CD4-positive, alpha-beta T cell treated with Interleukin-10 for 1 hour (primary cell): ENCODE results near the gene CRBN.

Experiments
- DNase-seq: peaks from one replicate; pipeline ENCODE4 v3.0.0-alpha.2; 2020

The CRBN gene

DNA sequence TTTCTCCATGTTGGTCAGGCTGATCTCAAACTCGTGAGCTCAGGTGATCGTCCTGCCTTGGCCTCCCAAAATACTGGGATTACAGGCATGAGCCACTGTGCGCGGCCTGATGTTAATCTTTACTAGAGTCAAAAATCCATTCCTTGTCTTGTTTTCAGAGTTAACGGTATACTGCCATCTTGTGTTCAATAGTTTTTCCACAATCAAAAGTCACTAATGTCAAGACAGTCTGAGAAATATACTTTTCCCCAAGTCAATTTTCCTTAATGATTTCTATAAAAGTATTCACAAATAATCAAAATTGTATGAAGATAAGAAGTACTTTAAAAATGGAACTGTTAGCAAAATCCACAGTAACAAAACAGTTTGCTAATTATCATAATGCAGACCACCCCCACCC is 8.5 kb downstream of the CRBN start:
- DNase-seq = peak; percentile 67

DNA sequence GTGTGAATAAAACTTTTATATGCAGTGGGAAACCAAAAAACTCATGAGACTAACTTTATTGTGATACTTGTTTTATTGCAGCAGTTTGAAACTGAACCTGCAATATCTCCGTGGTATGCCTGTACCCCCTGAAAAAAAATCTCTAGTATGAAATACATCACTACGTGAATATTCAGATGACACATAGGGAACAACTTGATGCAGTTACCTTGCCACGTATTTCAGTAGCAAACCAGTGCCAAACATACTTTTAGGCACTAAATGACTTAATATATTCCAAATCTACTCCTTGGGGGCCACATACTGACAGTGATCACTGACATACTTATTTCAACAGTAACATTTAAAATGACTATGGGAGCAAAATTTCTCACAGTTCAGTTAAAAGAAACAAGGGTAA is 13.8 kb downstream of the CRBN start:
- no peak for DNase-seq

DNA sequence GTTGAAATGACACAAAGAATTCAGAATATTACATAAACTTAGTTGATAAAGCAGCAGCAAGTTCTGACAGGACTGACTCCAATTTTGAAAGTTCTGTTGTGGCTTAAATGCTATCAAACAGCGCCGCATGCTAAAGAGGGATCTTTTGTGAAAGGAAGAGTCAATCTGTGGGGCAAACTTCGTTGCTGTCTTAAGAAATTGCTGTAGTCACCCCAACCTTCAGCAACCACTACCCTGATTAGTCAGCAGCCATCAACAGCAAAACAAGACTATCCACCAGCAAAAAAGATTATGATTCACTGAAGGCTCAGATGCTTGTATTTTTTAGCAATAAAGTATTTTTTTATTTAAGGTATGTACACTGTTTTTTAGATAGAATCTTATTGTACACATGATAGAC is 14.2 kb downstream of the CRBN start:
- DNase-seq = no peak

DNA sequence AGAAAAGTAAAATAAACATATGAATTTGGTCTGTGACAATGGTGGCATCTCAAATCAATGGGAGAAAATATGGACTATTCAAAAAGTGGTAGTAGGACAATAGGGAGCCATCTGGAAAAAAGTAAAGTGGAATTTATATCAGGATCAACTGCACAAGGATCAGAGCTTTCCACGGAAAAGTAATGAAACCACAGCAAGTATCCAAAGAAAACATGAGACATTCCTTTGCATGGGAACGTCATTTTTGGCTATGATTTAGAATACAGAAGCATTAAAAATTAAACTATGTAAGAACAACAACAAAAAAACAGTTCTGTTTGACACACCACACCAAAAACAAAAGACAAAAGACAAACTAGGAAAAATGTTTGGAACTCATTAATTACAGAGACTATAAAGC is 18.7 kb downstream of the CRBN start:
- no peak for DNase-seq

DNA sequence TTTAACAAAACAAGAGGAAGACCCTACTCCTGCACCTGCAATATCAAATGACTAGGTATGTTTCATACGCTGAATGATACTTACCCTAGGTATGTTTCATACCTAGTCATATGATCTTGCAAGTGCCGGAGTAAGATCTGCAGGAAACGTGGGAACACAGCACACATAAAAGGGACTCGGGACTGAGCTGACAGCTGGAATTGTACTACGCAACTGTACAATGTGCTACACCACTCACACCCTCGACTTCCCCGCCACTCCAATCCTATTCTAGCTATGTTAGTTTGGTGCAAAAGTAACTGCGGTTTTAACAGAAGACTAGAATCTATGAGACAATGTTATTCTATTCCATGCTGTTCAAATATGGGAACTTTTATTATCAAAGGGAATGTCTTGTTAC is 22.0 kb downstream of the CRBN start:
- DNase-seq = no peak

DNA sequence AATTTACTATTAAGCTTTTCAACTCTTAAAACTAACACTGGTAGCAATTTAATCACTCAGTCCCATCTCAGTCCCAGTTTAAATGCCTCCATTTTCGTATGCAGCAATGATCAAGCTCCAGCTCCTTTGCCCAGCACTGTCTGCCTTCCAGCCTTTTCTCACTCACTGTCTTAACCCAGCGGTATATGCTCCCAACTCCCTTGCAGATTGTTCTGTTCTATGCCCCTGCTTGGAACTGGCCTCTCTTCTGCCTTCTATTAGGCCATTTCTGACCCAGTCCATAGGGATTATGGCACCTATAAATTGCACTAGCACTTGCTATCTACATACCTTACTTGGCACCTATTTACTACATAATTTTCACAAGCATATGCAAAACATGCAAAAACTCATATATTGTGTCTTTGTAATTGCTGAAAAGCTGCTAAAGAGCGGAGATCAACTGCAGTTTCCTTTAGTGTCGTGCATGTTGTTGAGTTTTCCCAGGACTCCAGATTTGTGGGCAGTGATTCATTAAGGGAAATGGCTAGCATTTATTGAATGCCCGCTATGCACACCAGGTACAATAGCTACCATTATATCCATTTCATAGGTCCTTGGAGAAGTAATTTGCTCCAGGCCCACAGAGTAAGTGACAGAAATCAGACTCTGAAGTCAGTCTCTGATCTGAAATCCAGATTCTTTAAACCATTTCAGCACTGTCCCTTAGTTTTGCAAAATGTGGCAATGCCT is 24.4 kb downstream of the CRBN start:
- no peak for DNase-seq

DNA sequence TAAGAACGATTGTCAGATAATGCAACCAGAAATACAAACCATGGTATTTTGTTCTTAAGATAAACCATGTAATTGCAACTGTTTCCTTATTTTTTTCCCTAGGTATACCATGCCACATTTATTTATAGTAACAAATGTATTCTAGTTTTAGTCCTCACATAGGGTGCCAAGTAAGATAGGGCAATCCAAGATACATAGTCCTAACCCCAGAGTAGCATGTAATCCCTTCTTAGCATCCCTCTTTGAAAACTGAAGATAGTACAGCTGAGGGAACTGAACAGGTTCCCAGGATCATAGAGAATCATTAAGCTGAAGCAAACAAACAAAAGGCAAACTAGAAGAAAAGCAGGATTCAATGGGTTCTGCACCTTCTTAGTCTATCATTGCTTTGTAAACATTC is 28.0 kb downstream of the CRBN start:
- DNase-seq = no peak

DNA sequence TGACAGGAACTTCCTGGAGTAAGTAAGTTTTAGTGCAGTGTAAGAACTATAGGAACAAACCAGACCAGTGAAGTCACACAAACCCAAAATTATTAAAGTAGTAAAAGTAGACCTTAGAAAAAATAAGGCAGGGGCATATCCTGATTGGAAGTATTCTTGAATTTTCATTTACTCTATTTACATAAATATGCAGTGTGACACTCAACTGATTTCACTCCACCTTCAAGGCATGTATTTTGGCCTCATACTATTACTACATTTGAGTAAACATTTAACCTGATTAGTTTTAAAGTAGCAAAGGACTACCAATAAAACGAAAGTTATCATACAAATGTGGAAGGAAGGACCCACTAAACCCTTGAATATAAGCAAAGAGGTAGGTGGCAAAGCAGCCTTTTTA is 29.9 kb downstream of the CRBN start:
- DNase-seq = no peak

DNA sequence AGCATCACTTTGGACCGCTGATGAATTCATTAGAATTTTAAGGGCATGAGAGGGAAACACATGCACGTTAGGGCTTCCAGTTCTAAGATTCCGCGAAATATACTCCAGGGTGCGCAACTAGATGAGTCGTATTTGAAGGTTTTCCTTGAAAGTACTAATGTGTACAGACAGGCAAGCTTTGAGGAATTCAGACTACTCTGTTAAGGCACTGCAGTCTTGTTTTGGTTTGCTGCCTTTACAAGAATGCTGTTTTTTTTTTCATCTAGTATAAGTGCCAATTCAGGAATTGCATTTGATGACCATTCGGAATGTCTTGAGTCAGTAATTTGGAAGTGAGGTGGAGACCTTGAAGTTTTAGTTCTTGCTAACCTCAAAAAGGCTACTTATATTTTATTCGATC is 33.7 kb downstream of the CRBN start:
- DNase-seq = no peak

DNA sequence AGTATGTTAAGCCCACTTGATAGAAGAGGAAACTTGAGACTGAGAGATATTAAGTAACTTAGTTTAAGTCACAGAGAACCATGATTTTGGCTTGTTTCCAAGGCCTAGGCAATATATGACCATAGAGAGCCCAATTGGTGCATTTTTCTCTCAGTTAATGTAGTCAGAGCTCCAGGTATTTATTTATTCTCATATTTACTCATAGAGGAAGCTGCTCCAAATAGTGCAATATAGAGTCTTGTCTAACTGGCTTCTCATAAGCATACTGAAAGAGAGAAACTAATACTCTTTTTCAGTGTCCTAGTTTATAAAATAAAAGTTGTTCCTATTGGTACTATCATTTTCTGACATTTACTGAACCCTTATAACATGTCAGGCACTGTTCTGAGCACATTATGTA is 37.6 kb downstream of the CRBN start:
- DNase-seq = no peak

DNA sequence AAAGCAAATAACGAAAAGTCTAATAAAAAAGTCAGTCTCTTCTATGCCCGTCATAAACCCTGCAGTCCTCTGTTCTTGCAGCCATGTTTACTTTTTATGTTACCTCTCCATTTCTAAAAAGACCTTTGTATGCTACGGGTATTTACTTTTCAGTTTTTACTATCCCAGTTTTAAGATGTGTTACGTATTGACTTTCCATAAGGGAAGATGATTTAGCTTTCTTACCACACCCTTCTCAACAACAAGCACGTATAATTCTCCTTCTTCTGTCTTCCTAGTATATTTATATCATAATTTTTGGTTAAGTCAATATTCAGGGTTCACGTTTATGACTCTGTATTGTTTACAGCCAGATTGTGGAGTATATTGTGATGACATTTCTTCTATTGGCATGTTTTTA is 42.0 kb downstream of the CRBN start:
- no peak for DNase-seq

DNA sequence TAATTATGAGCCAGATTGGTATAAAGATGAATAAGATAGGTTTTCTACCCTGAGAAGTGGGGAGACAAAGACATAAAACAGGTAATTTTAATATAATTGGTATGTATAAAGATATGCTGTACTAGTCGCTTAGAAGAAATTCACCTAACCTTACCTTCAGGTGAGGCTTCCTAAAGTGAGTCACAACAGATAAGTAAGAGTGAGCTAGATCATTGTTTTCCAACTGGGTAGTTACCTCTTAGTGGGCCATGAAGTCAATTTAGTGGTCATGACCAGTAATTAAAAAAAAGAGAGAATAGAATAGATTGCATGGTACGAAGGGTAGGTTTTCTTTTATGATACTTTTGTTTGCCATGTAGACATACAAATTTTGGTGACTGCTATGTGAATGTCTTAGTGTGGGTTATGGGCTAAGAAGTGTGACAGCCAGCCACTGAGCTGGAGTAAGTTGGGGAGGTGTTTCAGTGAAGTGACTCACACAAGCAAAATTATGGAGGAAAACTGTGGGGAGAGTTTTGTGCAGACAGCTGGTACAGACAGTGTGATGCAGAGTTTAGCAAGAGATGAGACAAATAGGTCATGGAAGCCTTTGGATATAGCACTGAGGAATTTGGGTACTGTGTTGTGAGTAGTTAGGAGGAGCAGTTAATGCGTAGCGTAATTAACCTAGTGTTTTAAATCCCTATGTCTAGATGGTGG is 44.6 kb downstream of the CRBN start:
- DNase-seq = no peak

DNA sequence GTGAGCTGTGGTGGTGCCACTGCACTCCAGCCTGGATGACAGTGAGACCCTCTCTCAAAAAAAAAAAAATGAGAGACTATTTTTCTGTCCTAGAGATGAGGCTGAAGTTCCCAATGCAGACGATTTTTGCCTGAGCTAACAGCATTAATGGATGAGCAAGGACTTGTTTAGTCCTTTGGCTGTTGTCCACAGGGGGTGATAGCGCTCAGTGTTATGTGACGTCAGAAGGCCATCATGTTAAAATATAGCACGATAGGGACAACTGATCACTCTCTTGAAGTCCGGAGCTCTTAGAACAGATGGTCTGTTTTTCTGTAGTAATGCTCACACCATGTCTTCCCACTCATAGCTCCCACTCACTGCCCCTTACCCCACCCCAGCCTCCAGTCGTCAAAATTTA is 46.0 kb downstream of the CRBN start:
- DNase-seq = no peak

DNA sequence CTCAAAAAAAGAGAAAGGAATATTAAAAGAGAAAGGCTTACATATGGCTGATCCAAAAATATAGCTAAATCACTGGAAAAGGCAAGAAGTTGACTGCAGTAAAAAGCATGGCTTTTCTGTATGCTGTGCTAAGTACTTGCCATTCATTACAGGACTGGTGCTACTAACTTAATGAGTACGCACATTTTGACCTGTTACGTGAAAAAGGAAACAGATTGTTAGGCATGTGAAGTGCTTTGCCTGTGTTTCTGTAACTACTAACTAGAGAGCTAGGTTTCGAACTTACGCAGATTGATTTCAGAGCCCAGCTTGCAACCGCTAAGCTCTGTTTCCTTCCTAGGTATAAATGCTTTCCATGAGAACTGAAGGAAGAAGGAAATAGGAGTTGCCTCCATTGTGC is 49.9 kb downstream of the CRBN start:
- DNase-seq = no peak

DNA sequence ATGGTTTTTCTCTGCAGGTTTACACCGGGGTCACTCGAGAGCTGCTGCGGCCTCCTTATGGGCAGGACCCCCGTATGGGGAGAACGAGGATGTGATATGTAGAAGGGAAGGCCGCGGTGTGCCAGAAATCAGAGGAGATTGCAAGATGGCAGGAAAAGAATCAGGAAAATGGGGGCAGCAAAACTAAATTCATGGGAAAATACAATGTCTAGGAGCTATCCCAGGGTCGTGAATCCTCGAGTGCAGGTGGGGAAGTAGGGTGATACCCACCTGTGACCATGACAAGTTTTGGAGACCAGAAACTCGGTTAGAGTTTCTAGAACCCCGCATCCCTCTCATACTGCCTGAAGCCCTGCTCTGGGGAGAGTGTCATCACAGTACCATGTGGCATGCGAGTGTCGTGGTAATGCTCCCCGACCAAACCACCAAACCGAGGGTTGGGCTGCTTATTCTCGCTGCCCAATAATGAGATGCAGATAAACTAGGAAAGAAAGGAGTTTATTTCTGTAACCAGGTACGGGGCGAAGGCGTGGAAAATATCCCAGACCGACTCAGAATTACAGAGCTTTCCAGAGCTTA is 52.0 kb downstream of the CRBN start:
- DNase-seq = peak; percentile 54

DNA sequence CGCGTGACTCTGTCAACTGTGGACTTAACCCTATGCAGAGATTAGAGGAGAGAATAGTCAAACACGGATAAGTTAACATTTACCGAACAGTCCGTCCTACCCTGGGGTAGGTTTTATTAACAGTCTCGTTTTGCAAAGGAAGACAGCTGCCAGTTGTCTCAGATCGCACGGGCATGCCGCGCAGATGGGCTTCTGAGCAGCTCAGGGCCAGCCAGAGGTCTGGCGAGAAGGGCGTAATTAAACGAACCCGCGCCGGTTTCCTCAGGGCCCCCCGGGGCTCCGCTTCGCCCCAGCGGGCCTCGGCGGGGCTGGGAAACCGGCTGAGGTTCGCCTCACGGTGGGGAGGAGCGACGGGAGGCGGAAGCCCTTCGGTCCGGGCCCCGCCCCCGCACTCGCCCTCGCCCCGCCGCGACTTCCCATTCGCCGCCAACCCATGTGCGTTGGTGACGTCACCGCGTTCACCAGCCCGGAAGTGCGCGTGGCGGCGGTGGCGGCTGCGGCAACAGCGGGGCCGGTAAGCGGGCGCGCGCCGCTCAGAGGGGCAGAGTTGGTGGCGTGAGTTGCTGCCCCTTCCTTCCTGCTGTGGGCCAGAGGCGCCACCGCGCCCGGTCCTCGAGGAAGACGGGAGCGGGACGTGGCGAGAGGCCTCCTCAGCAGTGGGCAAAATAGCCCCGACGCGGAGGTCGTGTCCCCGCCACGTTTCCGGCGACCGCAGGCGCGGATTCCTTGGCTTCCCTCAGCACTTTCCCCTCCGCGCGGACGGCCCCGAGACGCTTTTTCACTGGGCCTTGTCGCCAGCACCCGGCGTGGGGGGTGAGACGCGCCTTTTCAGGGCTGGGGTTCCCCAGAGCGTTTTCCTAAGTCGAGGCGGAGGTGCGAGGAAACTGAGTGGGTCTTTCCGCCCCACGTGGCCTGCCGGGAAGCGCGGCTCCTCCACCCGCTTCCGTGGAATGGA is 52.7 kb downstream of the CRBN start, which contains the start of gene TRNT1:
TRNT1 (plus strand) TSS at position 464 of the 955 bp plus-strand sequence. CDS start 2,101 bp downstream, outside the sequence.
- DNase-seq = peak; percentile 96

DNA sequence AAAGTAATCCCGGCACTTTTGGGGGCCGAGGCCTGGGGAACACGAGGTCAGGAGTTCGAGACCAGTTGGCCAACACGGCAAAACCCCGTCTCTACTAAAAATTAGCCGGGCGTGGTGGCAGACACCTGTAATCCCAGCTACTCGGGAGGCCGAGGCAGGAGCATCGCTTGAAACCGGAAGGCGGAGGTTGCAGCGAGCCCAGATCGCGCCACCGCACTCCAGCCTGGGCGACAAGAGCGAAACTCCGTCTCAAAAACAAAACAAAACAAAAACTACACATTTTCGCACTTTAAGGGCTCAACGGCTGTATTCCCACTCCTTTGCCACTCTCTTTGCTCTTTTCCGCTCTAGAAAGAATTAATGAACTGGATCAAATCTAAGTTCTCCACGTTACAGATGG is 53.5 kb downstream of the CRBN start:
- no peak for DNase-seq

DNA sequence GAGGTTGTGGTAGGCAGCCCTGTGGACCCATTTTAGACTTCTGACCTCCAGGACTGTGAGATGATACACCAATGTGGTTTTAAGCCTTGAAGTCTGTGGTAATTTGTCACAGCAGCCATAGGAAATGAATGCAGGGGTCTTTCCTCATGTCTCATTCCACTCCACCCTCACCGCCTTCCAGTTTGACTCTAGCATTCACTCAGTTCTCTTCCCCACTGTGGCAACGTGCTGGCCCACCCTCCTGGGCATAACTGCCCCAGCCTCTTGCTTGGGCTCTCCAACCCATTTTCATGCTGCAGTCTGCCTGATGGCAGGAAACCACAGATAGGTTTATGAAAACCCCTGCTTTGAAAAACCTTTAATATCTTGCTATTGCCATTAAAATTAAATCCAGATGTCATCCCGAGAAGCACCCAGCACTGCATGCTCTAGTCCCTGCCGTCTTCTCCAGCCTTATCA is 60.1 kb downstream of the CRBN start:
- DNase-seq = no peak

DNA sequence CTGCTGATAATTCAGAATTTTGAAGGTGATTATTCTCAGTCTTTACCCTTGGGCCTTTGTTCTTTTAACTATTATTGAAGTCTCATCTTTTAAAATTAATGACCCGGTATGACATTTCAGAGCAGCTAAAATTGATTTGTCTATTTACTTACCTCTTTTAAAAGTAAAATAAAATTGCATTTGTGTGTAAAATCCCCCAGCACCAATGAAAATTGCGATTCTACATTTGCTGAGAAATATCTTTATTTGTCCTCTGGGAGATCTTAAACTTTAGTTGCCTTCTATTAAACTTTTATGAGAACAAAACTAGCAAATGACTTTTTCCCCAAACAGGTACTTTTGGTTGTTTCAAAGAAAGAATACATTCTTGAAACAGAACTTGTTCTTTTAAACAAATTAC is 61.8 kb downstream of the CRBN start:
- DNase-seq = no peak

DNA sequence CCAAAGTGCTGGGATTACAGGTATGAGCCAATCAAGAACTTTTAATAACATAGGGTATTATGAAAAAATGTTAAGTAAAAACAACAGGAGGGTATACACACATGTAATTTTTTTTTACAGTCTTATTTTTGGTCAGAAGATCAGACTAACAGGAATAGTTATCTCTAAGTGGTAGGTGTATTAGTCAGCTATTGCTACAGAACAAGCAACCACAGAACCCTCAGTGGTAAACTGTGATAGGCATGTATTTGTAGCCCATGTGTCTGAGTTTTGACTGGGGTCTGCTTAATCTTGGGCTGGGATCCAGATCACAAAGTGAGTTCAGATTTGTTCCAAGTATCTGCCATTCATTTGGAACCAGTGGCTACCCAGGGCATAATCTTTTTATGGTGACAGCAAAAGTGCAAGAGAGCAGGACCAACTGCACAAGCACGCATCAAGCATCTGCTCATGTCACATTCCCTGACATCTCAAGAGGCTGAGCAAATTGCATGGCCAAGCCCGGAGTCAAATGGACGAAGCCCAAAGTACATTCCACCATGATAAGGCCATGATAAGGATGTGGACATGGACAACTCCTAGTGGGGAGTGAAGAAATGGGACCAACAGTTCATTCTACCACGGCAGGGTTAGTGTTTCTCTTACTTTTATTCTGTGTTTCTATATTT is 66.3 kb downstream of the CRBN start:
- no peak for DNase-seq

DNA sequence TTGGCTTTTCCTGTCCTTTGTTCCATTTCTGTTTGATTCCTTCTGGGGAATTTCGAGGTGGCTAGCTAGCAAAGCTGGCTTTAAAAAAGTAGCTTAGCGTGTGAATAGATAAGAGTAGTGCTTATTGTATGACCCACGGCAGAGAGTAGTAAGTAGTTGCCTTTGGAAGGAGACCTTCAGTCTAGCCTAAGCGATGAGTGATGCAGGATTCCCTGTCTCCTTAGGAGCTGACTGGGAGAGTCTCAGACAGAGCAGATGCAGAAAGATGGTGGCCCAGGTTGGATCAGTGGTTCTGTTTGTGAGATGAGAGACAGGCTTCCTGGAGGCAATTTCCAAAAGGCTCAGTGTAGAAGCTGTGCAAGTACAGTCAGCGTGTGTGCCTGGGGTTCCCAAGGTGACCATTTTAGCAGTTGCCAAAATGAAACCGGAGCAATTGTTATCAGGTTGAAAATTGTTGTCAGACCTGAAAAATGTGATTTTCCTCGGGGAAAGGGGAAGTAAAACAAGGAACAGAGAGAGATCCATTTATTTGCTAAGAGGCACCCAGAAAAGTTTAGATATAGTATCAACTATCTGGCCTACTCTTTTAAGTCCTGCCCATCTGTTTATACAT is 68.6 kb downstream of the CRBN start:
- DNase-seq = no peak

DNA sequence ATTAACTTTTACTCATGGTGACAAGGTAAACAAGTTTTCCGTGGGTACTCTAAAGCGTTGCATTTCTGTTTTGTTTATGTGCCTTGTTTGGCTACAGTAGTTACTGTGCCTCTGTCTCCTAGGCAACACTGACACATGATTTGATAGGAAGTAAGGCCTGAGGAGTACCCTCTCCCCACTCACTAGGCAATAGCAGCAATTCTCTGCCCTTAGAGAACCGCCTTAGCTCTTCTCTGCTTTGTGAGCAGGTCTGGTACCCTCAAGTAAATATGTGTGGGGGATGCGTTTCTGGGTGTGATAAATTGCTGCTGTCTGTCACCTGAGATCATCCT is 69.2 kb downstream of the CRBN start, which contains the start of gene IL5RA:
IL5RA (minus strand) TSS at position 76 of the 332 bp plus-strand sequence. CDS start 5,390 bp downstream, outside the sequence.
- peak; percentile 72 for DNase-seq
